Left lung (tissue), 10 donors: ENCODE measurements around the gene SH3PXD2A. TPM values are rescaled to one million over a fixed set of nuclear protein-coding genes. Genes with fewer than 3 reads are reported as not detected.

Experiments
- ATAC-seq: fragments of 200-7000 bp; cut with Tn5 transposase; one replicate; pipeline ENCODE4 v1.9.1; 2020; ENCODE audit warnings: moderate library complexity
- DNase-seq, 4 donors: peaks; one replicate each; pipeline ENCODE4 v3.0.0-alpha.2; 2013 to 2020
- H3K27ac ChIP-seq, 2 donors: fragments of 200-600 bp; sonication (generic) in 1 of 2; one replicate each; pipeline versions ENCODE4 v1.5.0 to v1.8.0; 2020 to 2021
- H3K27me3 ChIP-seq, 2 donors: fragments of 200-600 bp; sonication (generic) in 1 of 2; one replicate each; pipeline versions ENCODE4 v1.5.0 to v1.8.0; 2020 to 2021
- H3K36me3 ChIP-seq, 2 donors: fragments of 200-600 bp; sonication (generic) in 1 of 2; one replicate each; pipeline versions ENCODE4 v1.5.0 to v1.8.0; 2020 to 2021
- H3K4me1 ChIP-seq, 2 donors: fragments of 200-600 bp; one replicate each; pipeline ENCODE4 v1.8.0; 2021
- H3K4me3 ChIP-seq, 2 donors: fragments of 200-600 bp; sonication (generic) in 1 of 2; one replicate each; pipeline versions ENCODE4 v1.5.0 to v1.8.0; 2020 to 2021; ENCODE audit warnings: mild to moderate bottlenecking in 1 of 2
- H3K9me3 ChIP-seq, 2 donors: fragments of 200-600 bp; sonication (generic) in 1 of 2; one replicate each; pipeline versions ENCODE4 v1.5.0 to v1.8.0; 2020 to 2021
- intact Hi-C, 2 donors: fragments of 100-400 bp; cut with DNase I; formaldehyde crosslinking; loops; one replicate each; pipeline versions ENCODE4 v1.11.2 to v1.14.2; 2022
- polyA plus RNA-seq, 6 donors: library from polyadenylated mRNA; unstranded; fragments of 120-200 nt; gene quantifications; one replicate each; pipeline ENCODE4 v1.2.1, GENCODE V29; 2013; ENCODE audit not compliant: insufficient read length in 6 of 6
- total RNA-seq, 2 donors: library from RNA; stranded (reverse); fragmentation: NEBNext Ultra II Directional; extraction: Animal tissue kit (Norgen Biotek cat#: 25700); gene quantifications; one replicate each; pipeline ENCODE4 v1.2.1, GENCODE V29; 2021
- TF ChIP-seq, protein P1 (sequence below), 2 donors: fragments of 200-600 bp; sonication (generic) in 1 of 2; IDR thresholded peaks; one replicate each; pipeline versions ENCODE4 v1.5.0 to v1.8.0; 2021; ENCODE audit warnings: antibody characterized with exemption in 2 of 2
- donor health status: DM: no; HTN: yes; CAD: no.
- donor health status: DM: no; HTN: no; CAD: no.

SH3PXD2A gene
- total and polyA plus RNA-seq, 8 donors, result 44.8 to 117 (median 91.7) TPM

DNA sequence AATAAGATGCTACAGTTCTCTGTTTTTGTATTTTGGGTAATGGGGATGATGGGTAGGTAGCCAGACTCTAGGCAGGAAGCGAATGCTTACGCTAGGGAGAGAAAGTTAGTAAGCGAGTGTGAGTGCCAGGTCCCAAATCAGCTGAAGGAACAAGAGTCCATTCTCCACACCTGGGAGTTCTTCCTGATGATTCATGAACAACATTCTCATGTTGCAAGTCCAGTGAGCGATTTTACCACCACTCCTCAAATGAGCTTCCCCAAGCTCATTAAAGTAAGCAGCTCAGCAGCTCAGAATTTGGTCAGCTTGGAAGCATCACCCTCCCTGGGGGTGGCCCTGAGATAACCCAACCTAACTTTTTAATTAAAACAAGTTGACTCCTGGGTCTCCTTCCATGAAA lies 27.3 kb downstream of the SH3PXD2A start:
- peaks cover 0 to 12% of the 10 kb centered on the region in 2 donors for H3K4me1 ChIP-seq
- H3K27me3 ChIP-seq, result no peaks in the 10 kb centered on the region
- TF ChIP-seq, protein P1, sequence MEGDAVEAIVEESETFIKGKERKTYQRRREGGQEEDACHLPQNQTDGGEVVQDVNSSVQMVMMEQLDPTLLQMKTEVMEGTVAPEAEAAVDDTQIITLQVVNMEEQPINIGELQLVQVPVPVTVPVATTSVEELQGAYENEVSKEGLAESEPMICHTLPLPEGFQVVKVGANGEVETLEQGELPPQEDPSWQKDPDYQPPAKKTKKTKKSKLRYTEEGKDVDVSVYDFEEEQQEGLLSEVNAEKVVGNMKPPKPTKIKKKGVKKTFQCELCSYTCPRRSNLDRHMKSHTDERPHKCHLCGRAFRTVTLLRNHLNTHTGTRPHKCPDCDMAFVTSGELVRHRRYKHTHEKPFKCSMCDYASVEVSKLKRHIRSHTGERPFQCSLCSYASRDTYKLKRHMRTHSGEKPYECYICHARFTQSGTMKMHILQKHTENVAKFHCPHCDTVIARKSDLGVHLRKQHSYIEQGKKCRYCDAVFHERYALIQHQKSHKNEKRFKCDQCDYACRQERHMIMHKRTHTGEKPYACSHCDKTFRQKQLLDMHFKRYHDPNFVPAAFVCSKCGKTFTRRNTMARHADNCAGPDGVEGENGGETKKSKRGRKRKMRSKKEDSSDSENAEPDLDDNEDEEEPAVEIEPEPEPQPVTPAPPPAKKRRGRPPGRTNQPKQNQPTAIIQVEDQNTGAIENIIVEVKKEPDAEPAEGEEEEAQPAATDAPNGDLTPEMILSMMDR (IDR thresholded peaks at IDR 0.05), result no peak
- intact Hi-C loops, result no loop called here
- H3K9me3 ChIP-seq, result peaks cover 0 to 6% of the 10 kb centered on the region in 2 donors
- no peak overlapping the region for H3K4me3 ChIP-seq
- ATAC-seq (no peak), DNase-seq (no peak)
- no peaks in the 10 kb centered on the region for H3K36me3 ChIP-seq
- no peak overlapping the region for H3K27ac ChIP-seq

DNA sequence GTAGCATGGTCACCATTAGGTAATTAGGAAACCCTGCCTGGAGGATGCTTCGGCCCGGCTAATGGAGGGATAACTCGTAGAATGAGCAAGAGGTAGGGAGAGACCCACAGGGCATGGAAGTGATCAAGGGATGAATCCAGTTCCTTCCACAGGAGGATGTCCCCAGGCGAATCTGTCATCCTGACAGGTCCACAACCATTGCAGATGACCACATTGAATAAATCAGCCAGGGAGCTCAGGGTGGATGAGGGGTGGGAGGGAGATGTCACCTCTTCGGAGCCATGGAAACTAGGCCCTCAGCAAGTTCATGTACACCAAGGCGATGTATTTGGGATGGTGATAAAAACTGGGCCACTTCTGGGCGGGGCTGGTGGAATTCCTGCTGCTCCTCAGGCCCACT lies 28.5 kb downstream of the SH3PXD2A start:
- H3K27ac ChIP-seq, result no peak overlapping the region
- ATAC-seq (no peak), DNase-seq (no peak)
- intact Hi-C loops, result no loop called here
- H3K4me3 ChIP-seq, result no peak overlapping the region
- no peaks in the 10 kb centered on the region for H3K9me3 ChIP-seq
- H3K36me3 ChIP-seq, result no peaks in the 10 kb centered on the region
- peaks cover 0 to 12% of the 10 kb centered on the region in 2 donors for H3K4me1 ChIP-seq
- H3K27me3 ChIP-seq, result no peaks in the 10 kb centered on the region
- TF ChIP-seq, protein P1 (IDR thresholded peaks at IDR 0.05), result no peak

DNA sequence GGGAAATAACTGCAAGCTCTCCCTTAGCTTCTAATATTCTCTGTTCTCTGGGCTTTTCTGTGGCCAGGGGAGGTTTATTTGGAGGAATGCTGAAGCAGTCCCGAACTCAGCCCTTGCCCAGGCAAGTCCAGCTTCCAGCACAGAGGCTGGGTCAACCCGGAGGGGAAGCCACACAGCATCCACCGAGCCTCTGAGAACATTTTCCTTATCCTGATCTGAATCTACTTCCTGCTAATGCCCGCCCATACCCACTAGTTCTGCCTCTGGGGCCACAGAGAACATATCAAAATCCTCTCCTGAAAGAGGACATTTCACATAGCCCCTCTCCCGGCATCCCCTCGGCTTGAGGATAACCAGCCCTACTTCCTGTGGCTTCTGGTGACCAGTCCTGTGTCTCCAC lies 31.1 kb downstream of the SH3PXD2A start:
- H3K27ac ChIP-seq, result no peak overlapping the region
- intact Hi-C loops, result no loop called here

DNA sequence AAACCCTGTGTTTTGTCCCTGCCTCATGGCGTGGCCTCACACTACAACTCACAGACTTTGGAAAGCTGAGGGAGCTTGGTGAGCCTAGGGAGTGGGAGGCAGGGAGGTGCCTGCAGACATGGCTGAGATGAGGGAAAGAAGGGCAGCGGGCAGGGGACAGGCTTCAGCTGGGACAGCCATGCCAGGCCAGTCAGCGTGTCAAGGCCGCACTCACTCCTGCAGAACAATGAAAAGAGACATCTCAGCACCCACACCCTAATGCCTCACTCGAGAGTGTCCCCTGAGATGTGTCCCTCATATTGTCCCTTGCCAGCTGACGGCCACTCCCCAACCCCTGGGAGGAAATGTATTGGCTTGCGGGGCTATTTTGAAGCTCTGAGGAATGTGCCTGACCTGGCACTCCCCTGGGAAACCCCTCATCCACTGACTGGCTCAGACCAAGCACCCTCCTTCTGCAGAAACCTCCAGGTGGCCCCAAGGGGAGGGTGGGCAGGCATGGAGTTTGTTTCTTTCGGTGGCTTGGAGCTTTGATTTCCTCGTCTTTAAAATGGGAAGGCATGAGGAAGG lies 31.6 kb downstream of the SH3PXD2A start:
- Histone ChIP-seq H3K4me1 (peaks cover 11 to 15% of the 10 kb centered on the region in 2 donors), H3K4me3 (no peak overlapping the region), H3K9me3 (no peaks in the 10 kb centered on the region), H3K36me3 (no peaks in the 10 kb centered on the region), H3K27ac (no peak overlapping the region), H3K27me3 (peaks cover 0 to 10% of the 10 kb centered on the region in 2 donors)
- no peak for DNase-seq
- ATAC-seq, result no peak
- TF ChIP-seq, protein P1 (IDR thresholded peaks at IDR 0.05), result no peak
- intact Hi-C loops, result no loop called here

More for the DNA sequence above, 31.1 kb downstream of the SH3PXD2A start:
- Histone ChIP-seq H3K27me3 (peaks cover 0 to 10% of the 10 kb centered on the region in 2 donors), H3K4me1 (peaks cover 11 to 15% of the 10 kb centered on the region in 2 donors), H3K9me3 (no peaks in the 10 kb centered on the region), H3K4me3 (no peak overlapping the region), H3K36me3 (no peaks in the 10 kb centered on the region)
- ATAC-seq (no peak), DNase-seq (no peak)
- TF ChIP-seq, protein P1 (IDR thresholded peaks at IDR 0.05), result no peak

DNA sequence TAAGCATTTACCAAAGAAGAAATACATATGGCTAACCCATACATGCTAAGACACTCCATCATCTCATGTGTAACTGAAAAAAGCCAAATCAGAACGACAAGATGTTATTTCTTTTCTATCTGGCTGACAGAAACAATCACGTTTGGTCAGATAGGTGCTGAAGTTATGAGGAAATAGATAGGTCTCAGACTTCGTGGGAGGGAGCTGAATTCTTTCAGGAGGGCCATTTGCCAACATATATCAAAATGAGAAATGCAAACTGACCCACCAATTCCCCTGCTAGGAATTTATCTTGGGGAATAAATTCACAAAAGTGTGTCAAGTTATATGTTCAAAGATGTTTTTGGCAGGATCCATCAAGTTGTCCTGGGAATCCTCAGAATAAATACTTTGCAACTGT lies 32.6 kb downstream of the SH3PXD2A start:
- peaks cover 11 to 15% of the 10 kb centered on the region in 2 donors for H3K4me1 ChIP-seq
- no peaks in the 10 kb centered on the region for H3K36me3 ChIP-seq
- no peaks in the 10 kb centered on the region for H3K9me3 ChIP-seq
- TF ChIP-seq, protein P1 (IDR thresholded peaks at IDR 0.05), result no peak
- ATAC-seq (no peak), DNase-seq (no peak)
- intact Hi-C loops, result no loop called here
- H3K4me3 ChIP-seq, result no peak overlapping the region
- H3K27me3 ChIP-seq, result peaks cover 0 to 10% of the 10 kb centered on the region in 2 donors
- H3K27ac ChIP-seq, result no peak overlapping the region
